Activated CD4-positive, alpha-beta T cell treated with anti-CD3 and anti-CD28 coated beads for 4 hours (primary cell): Measurements from ENCODE around the gene DGKI.
"Not testable (repeated sequence)": the region's sequence is repeated elsewhere in the genome, so short reads cannot be mapped to it uniquely, and the experiment has no call there.

Experiments used
- DNase-seq, 2 donors: peaks; one replicate each; pipeline ENCODE4 v3.0.0-alpha.2; 2020

The DGKI gene

GRCh38 chr7:137835486-137836112, 11.2 kb downstream of the DGKI start:
- no peak for DNase-seq

GRCh38 chr7:137834552-137834951, 12.2 kb downstream of the DGKI start:
- DNase-seq: no peak

GRCh38 chr7:137832990-137833389, 13.8 kb downstream of the DGKI start:
- DNase-seq: not testable (repeated sequence)

DNA sequence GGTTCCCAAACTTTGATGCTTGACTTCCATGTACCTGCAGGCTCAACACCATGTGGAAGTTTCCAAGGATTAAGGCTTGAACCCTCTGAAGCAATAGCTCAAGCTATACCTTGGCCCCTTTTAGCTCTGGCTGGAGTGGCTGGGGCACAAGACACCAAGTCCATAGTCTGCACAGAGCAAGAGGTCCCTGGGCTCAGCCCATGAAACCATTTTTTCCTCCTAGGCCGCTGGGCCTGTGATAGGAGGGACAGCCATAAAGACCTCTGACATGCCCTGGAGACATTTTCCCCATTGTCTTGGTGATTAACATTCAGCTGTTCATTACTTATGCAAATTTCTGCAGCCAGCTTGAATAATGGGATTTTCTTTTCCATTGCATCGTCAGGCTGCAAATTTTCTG, 14.4 kb downstream of the DGKI start:
- no peak for DNase-seq

DNA sequence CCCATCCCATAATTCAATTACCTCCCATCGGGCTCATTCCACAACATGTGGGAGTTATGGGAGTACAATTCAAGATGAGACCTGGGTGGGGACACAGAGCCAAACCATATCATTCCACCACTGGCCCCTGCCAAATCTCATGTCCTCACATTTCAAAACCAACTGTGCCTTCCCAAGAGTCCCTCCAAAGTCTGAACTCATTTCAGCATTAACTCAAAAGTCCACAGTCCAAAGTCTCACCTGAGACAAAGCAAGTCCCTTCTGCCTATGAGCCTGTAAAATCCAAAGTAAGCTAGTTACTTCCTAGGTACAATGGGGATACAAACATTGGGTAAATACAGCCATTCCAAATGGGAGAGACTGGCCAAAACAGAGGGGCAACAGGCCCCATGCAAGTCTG, 15.2 kb downstream of the DGKI start:
- not testable (repeated sequence) for DNase-seq

DNA sequence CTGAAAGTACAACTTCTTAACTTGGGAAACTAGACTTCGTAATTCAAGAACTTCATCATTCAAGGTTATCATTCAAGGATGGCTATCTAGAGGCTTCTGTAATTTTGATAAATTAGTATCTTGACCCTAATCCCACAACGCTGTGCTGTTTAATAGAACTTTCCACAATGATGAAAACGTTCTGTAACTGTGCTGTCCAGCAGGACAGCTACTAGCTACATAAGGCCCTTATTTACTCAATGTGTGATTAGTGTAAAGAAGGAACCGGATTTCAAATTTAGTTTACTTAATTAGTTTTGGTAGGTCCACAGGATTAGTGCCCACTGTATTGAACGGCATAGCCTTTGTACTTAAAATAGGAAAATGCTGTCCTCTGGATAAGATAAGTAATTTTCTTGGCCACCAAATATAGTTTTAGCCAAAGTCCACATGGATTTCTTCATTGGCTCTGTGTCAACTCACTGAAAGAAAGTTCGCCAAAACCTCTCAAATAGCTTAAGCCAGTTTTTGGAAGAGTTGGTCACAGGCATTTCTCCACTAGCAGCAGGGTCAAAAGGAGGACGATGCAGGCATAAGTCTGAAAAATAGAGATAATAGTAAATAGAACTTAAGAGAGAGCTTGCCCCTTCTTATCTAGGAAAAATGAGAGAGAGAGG, 17.3 kb downstream of the DGKI start:
- no peak for DNase-seq

DNA sequence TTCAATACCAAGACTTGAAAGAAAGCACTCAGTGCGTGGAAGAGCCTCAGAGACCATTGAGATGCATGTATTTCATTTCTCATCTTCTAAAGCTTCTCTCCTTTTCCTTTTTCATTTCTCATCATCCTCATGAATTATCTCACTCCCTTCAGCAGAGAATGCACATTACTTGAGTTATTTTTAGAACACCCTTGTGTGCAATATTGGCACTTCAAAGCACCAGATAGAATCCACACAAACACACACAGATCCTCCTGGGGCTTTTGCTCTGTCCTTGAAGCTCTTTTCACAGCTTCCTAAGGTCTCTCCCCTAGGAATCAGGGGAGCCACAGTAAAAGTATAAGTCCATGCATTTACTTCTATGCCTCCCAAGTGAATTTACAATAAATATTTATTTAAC, 18.3 kb downstream of the DGKI start:
- no peak for DNase-seq

GRCh38 chr7:137825489-137825888, 21.3 kb downstream of the DGKI start:
- no peak for DNase-seq

- DNase-seq: no peak
These were observed 25.9 kb downstream of the DGKI start for GRCh38 chr7:137820677-137821420.

GRCh38 chr7:137820156-137820555, 26.6 kb downstream of the DGKI start:
- no peak for DNase-seq

DNA sequence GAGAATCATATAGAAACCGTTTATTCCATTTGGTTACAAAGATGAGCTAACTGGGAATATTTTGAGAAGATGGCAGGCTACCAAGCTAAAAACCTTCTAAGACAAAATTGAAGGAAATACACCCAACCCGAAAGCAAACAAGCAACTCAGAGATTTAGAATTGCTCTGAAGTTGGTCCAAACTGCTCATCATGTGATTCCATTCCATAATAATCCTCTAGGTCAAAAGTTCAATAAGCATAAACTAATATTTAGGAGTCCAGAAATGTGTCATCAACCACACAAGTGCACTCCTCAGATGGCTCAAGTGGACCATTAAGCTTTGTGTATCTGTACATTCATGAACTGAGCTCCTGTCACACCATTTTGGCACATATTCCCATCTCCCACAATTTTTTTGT, 28.7 kb downstream of the DGKI start:
- no peak for DNase-seq

GRCh38 chr7:137816696-137817320, 30.0 kb downstream of the DGKI start:
- DNase-seq: no peak

GRCh38 chr7:137813541-137813940, 33.2 kb downstream of the DGKI start:
- no peak for DNase-seq

DNA sequence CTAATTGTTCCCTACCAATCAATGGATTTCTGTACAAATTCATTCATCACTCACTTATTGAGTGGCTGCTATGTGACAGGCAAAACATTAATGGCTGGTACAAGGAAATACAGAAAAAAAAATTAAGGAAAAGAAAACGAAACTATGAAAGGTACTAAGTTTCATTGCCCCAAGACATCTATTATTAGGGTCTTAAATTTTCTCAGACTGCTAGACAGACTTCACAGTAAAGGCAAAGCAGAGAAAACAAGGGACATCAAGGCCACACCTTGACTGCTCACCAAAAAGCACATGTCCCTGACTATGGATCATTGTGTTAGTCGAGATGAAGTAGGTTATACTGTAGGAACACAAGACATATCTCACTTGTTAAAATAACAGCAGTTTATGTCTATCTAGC, 36.5 kb downstream of the DGKI start:
- no peak for DNase-seq

DNA sequence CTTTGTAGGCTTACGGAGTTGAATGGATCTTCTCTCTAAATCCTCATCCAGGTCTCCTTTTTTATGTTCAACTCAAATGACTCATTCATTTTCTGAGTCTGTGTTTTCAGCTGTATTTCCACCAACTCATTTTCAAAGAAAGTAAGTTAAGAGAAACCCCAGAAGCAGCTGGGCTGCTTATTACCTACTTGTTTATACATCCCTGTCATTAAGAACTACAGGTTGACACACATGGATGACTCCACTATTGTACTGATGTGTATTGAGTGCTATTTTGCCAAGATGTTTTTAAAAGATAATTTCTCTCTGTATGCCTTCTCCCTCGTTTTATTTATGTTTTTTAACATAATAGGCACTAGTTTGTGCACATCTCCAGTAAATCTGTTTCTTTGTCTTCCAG, 41.9 kb downstream of the DGKI start:
- no peak for DNase-seq

DNA sequence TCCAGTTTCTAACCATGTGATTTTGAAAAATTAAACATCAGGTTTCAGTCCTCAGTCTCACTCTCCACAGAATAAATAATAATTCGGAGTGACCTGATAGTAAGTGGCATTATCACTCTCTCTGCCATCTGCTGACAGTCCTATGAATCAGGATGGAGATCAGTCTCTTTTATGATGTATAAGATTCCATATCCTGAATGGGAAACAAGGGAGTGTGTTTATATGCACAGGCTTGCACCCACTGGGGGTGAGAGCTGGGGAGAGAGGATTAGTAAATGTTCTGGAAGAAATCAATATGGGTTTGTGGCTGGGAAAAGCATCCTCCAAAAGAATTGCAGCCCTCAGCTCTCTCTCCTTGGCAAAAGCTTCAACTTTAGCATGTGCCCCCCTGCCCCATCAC, 45.3 kb downstream of the DGKI start:
- no peak for DNase-seq

GRCh38 chr7:137801003-137801402, 45.8 kb downstream of the DGKI start:
- no peak for DNase-seq

DNA sequence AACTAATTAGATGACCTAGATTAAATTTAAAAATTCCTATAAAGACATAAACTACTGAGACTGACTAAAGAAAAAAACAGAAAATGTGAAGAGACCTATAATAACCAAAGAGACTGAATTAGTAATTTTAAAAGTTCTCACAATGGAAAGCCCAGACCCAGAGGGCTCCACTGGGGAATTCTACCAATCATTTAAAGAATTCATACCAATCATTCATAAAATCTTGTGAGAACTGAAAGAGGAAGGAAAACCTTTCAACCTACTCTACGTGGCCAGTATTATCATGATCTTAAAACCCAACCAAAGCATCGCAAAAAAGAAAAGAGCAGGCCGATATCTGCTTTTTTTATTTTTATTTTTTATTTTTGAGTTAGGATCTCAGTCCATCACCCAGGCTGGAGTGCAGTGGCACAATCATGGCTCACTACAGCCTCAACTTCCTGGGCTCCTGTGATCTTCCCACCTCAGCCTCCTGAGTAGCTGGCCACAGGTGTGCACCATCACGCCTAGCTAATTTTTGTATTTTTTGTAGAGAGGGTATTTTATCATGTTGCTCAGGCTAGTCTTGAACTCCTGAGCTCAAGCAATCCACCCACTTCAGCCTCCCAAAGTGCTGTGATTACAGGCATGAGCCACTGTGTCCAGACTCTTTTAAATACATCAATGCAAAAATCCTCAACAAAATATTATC, 48.6 kb downstream of the DGKI start:
- no peak for DNase-seq

DNA sequence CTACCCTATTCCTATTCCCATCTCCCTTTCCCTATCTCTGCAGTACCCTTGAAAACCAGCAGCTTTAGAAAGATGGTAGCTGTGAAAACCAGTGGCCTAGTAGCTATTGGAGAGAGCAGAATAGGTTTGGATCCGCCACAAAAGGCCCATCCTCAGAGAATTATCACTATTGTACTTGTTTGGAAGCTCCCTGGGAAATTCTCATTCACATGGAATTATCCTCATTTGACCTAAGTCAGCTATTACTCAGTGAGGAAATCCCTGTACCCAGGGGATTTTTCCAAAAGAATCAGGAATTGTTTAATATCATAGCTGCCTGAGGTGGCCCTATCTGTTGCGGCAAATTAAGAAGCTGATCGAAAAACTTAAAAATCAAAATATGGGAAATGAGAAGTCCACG, 51.6 kb downstream of the DGKI start:
- DNase-seq: no peak

GRCh38 chr7:137791930-137792329, 54.8 kb downstream of the DGKI start:
- no peak for DNase-seq

- no peak for DNase-seq
These were observed 55.9 kb downstream of the DGKI start for GRCh38 chr7:137790828-137791227.

- no peak for DNase-seq
These were observed 57.4 kb downstream of the DGKI start for GRCh38 chr7:137789215-137789882.
